ENCODE results near the gene LRRC17.
A peak's percentile ranks its signal among the peaks of the same experiment; 100 is the strongest.
"Not testable (repeated sequence)": the region's sequence is repeated elsewhere in the genome, so short reads cannot be mapped to it uniquely, and the experiment has no call there.

The LRRC17 gene

DNA sequence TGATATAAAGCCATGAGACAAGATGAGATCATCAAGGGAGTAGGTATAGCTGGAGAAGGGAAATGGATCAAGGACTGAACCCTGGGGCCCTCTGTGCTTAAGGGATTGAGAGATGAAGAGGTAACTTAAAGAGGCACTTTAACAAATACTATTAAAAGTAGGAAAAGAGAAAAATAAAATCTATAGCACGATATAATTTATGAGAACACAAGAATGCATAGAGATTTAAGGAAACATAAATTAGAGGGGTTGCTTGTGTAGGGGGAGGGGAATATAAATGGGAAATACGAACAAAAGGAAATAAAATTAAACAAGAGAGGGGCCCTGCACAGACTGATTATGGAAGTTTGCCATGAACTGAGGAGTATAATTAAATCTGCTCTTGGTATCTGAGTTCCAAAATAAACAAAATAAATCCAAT is 15.6 kb upstream of the LRRC17 start:
- DNase-seq (ENCODE audit: insufficient read length, low spot score), result no peak
- no peak for FAIRE-seq
- TF ChIP-seq, protein P1, sequence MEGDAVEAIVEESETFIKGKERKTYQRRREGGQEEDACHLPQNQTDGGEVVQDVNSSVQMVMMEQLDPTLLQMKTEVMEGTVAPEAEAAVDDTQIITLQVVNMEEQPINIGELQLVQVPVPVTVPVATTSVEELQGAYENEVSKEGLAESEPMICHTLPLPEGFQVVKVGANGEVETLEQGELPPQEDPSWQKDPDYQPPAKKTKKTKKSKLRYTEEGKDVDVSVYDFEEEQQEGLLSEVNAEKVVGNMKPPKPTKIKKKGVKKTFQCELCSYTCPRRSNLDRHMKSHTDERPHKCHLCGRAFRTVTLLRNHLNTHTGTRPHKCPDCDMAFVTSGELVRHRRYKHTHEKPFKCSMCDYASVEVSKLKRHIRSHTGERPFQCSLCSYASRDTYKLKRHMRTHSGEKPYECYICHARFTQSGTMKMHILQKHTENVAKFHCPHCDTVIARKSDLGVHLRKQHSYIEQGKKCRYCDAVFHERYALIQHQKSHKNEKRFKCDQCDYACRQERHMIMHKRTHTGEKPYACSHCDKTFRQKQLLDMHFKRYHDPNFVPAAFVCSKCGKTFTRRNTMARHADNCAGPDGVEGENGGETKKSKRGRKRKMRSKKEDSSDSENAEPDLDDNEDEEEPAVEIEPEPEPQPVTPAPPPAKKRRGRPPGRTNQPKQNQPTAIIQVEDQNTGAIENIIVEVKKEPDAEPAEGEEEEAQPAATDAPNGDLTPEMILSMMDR (IDR thresholded peaks at IDR 0.05; ENCODE audit: insufficient read depth, missing control alignments), result no peak

DNA sequence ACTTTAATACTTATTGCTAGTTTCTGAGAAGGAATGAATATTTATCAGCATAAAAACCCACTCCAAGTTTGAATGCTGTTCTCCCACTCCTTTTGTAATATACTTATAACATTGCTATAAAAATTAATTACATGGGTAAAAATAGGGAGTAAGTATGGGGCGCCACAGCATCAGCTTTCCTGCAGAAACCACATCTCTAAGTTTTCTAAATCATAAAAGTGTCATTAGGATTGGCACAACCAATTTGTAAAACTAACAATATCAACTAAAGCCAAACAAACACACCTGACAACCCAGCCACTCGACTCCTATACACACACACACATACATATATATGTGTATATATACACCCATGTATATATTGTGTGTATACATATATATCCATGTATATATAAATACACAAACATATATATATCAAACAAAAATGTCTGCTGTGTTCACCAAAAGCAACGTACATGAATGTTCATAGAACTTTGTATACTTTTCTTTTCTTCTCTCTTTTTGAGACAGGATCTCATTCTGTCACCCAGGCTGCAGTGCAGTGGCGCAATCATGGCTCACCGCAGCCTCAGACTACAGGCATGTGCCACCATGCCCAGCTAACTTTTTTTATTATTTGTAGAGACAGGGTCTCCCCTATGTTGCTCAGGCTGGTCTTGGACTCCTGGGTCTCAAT is 14.8 kb upstream of the LRRC17 start:
- TF ChIP-seq, protein P1 (IDR thresholded peaks at IDR 0.05; ENCODE audit: insufficient read depth, missing control alignments), result no peak
- no peak for DNase-seq (ENCODE audit: insufficient read length, low spot score)
- FAIRE-seq, result no peak

DNA sequence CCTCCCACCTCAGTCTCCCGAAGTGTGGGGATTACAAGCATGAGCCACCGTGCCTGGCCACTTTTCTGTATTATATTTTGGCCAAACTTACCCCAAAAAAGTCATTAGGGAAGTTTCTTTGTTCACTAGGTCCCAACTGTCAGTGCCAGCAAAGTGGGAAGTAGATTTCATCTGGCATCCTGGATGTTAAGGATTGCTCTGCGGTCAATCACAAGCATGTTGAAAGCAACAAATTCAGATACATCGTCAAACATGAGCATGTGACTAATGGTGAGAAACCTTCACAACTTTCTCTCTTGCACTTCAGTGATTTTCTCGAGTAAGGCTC is 14.3 kb upstream of the LRRC17 start:
- DNase-seq (ENCODE audit: insufficient read length, low spot score), result no peak
- no peak for FAIRE-seq
- TF ChIP-seq, protein P1 (IDR thresholded peaks at IDR 0.05; ENCODE audit: insufficient read depth, missing control alignments), result no peak

DNA sequence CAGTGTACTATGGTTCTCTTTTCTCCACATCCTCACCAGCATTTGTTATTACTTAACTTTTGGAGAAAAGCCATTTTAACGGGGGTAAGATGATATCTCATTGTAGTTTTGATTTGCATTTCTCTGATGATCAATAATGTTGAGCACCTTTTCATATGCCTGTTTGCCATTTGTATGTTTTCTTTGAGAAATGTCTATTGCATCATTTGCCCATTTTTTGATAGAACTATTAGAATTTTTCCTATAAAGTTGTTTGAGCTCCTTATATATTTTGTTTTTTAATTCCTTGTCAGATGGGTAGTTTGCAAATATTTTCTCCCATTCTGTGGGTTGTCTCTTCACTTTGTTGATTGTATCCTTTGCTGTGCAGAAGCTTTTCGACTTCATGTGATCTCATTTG is 10.7 kb upstream of the LRRC17 start:
- FAIRE-seq; DNase-seq (ENCODE audit: insufficient read length, low spot score): not testable (repeated sequence)

DNA sequence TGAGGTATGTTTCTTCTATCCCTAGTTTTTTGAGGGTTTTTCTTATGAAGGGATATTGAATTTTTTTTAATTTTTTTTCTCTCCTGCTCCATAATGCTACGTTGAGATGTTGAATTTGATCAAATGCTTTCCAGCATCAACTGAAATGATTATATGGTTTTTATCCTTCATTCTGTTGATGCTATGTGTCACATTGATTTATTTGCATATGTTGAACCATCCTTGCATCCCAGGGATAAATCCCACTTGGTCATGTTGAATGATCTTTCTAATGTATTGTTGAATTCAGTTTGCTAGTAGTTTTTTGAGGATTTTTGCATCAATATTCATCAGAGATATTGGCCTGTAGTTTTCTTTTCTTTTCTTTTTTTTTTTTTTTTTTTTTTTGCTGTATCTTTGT is 9.2 kb upstream of the LRRC17 start:
- FAIRE-seq; DNase-seq (ENCODE audit: insufficient read length, low spot score): not testable (repeated sequence)

DNA sequence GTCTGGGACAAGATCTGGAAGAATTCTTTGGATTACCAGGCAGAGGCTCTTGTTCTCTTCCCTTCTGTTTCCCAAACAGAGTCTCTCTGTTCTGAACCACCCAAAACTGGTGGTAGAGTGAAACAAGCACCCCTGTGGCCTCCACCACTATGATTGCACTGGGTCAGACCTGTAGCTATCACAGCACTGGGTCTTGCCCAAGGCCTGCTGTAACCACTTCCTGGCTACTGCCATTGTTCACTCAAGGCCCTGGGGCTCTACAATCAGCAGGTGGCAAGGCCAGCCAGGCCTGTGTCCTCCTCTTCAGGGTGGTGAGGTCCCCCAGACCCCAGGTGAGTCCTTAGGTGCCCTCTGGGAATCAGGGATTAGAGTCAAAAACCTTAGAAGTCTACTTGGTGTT is 4.1 kb upstream of the LRRC17 start:
- FAIRE-seq (no peak), DNase-seq (ENCODE audit: insufficient read length, low spot score) (no peak)
- TF ChIP-seq, protein P1 (IDR thresholded peaks at IDR 0.05; ENCODE audit: insufficient read depth, missing control alignments), result no peak

DNA sequence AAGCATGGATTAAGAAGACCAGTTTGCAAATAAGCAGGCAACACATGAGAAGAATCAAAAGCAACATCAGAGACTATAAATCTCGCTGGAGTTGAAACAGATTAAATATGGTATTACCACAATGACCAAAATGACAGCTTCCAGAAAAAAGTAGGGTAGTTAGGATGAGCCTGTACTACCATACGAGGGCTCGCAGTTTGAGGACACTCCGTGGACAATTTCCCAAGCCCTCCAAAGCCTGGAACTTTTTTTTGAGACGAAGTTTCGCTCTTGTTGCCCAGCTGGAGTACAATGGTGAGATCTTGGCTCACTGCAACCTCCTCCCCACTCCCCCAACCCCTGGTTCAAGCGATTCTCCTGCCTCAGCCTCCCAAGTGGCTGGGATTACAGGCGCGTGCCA is 1.0 kb downstream of the LRRC17 start:
- FAIRE-seq, result no peak

DNA sequence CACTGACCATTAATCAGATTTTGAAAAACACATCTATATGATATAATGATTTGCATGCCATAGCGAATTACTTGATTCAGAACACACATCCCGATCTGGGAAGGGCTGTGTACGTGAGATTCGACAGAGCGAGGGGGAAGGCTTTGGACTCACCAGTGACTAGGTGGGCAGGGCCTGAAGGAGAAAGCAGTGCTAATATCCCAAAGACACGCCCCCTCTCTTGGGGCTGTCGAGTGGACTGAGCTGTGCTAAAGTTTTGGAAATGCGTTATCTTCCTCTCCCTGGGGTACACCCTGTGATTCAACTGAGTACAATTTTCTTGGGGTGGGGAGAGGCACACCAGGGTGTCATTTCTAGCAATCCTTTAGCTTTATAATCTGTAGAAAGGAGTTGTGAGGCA is 1.8 kb downstream of the LRRC17 start:
- DNase-seq (ENCODE audit: insufficient read length, low spot score) (no peak), FAIRE-seq (peak; percentile 32)
- TF ChIP-seq, protein P1 (IDR thresholded peaks at IDR 0.05; ENCODE audit: insufficient read depth, missing control alignments), result no peak

More for the DNA sequence above, 1.0 kb downstream of the LRRC17 start:
- no peak for DNase-seq (ENCODE audit: insufficient read length, low spot score)
- TF ChIP-seq, protein P1 (IDR thresholded peaks at IDR 0.05; ENCODE audit: insufficient read depth, missing control alignments), result no peak
